HG02938 (cell line): ENCODE data around the gene MISP3.

Experiments
- ATAC-seq: cut with Tn5 transposase; IDR thresholded peaks from one replicate; pipeline ENCODE4 v1.9.1; 2021; ENCODE audit warnings: mild to moderate bottlenecking, moderate library complexity; ENCODE audit not compliant: unreplicated experiment

MISP3 gene

GRCh38 chr19:14078411-14078810, 5.8 kb downstream of the MISP3 start:
- ATAC-seq: no peak

GRCh38 chr19:14080887-14081796, 8.6 kb downstream of the MISP3 start:
- ATAC-seq: peak; percentile 87

GRCh38 chr19:14081797-14082674, 9.4 kb downstream of the MISP3 start:
- ATAC-seq: no peak

GRCh38 chr19:14082675-14082960, 10.0 kb downstream of the MISP3 start:
- ATAC-seq: no peak

GRCh38 chr19:14085309-14085995, 12.9 kb downstream of the MISP3 start, which contains the start of gene C19orf67:
Gene C19orf67 (minus strand): TSS chr19:14085783. CDS start chr19:14085627, 156 bp downstream.
- ATAC-seq: no peak

- ATAC-seq: no peak
These were observed 13.5 kb downstream of the MISP3 start for GRCh38 chr19:14086098-14086497.

- ATAC-seq: no peak
These were observed 16.2 kb downstream of the MISP3 start for GRCh38 chr19:14088634-14089411.

- ATAC-seq: no peak
These were observed 16.8 kb downstream of the MISP3 start for GRCh38 chr19:14089412-14089661.

- no peak for ATAC-seq
These were observed 17.3 kb downstream of the MISP3 start for GRCh38 chr19:14089662-14090508.

GRCh38 chr19:14090509-14091080, 18.0 kb downstream of the MISP3 start, which contains the start of gene SAMD1:
Gene SAMD1 (minus strand): TSS chr19:14090751.
- peak; percentile 25 for ATAC-seq

GRCh38 chr19:14091081-14091812, 18.7 kb downstream of the MISP3 start:
- ATAC-seq: peak; percentile 47

GRCh38 chr19:14091813-14092462, 19.4 kb downstream of the MISP3 start:
- peak; percentile 22 for ATAC-seq

- no peak for ATAC-seq
These were observed 20.7 kb downstream of the MISP3 start for GRCh38 chr19:14093117-14093823.

GRCh38 chr19:14094854-14095253, 22.3 kb downstream of the MISP3 start:
- no peak for ATAC-seq

GRCh38 chr19:14096272-14096992, 23.8 kb downstream of the MISP3 start:
- no peak for ATAC-seq

- ATAC-seq: no peak
These were observed 25.1 kb downstream of the MISP3 start for GRCh38 chr19:14097532-14098151.
